GM18951 (cell line): ENCODE measurements around the gene S100P.

Experiments
- POLR2A ChIP-seq: IDR thresholded peaks from 4 replicates; pipeline ENCODE4 v1.6.1; 2011; ENCODE audit warnings: mild to moderate bottlenecking; ENCODE audit not compliant: insufficient read length, insufficient read depth; ENCODE audit errors: extremely low read depth
- in situ Hi-C: fragments of 300-500 bp; cut with MboI; formaldehyde crosslinking; loops from one replicate; pipeline ENCODE4 v1.12.0; 2022; ENCODE audit warnings: low sequenced_read_pairs, mixed read lengths, inconsistent platforms; ENCODE audit not compliant: unreplicated experiment

Gene S100P

GRCh38 chr4:6742507-6742906 lies 48.8 kb downstream of the S100P start:
- in situ Hi-C loops: no loop called here
- TF ChIP-seq POLR2A: no peak

DNA sequence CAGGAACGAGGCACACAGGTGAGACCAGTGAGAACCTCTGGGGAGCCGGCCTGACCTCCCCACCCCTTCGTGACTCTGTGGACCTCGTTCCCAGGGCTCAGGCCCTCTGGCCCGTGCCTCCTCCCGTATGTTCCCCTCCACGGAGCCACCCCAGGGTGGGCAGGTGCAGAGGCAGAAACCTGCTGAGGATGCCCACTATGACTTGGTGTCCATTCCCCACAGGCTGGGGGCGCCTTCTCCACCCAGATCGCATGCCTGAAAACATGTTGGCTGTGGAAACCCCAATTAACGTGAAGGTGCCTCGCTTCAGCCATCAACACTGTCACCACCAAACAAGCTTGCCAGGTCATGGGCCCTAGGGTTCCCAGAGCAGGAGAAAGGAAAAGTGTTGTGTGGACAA lies 49.3 kb downstream of the S100P start:
- in situ Hi-C loops: no loop called here
- no peak for TF ChIP-seq POLR2A
